ENCODE data around the gene EXOSC2. TPM values are rescaled to one million over a fixed set of nuclear protein-coding genes. Genes with fewer than 3 reads are reported as not detected.

EXOSC2 gene
- total and polyA plus RNA-seq, 2 of the 8 experiments (the other 6 are each of a cell fraction or from before 2014, with no cell fraction given), result 47.8 to 93.6 TPM

- no peak overlapping the region for H3K4me3 ChIP-seq (ENCODE audit: extremely low read depth in 1 of 4, insufficient read depth in 2 of 4, low read depth in 3 of 4, low read length in 4 of 4)
- no peak overlapping the region for H4K5ac ChIP-seq (ENCODE audit: insufficient read length, low read depth, low read length)
- ChIA-PET CTCF (ENCODE audit: partially characterized antibody) (no interaction called here), POLR2A (ENCODE audit: partially characterized antibody) (interaction anchor here (0.7 kb wide), 1 partner anchor 68 kb away, joined by 3 read pairs; no protein-coding TSS in a partner anchor)
- no peak overlapping the region for H4K91ac ChIP-seq (replicated peaks; ENCODE audit: insufficient read length, low read length)
- H3K14ac ChIP-seq (ENCODE audit: insufficient read length), result no peak overlapping the region
- no peak overlapping the region for H2AK5ac ChIP-seq (ENCODE audit: low read depth, low read length)
- H3K79me2 ChIP-seq (ENCODE audit: control insufficient read depth in 1 of 2, insufficient read depth in 2 of 2, low read length in 2 of 2), result peaks cover 0 to 49% of the 10 kb centered on the region in 2 experiments; a peak in 2 of 4 replicates
- TF ChIP-seq CHD1 (IDR thresholded peaks at IDR 0.05; ENCODE audit: low read depth, low read length) (no peak), POU5F1 (IDR thresholded peaks at IDR 0.05; ENCODE audit: low read depth, low read length) (no peak), EGR1 (IDR thresholded peaks at IDR 0.05; ENCODE audit: borderline replicate concordance, low read depth, low read length) (no peak), POLR2AphosphoS5 (IDR thresholded peaks at IDR 0.05; ENCODE audit: low read depth, low read length) (no peak), KDM4A (IDR thresholded peaks at IDR 0.05; ENCODE audit: low read depth, low read length, severe bottlenecking) (no peak), SAP30 (IDR thresholded peaks at IDR 0.05; ENCODE audit: insufficient read depth, insufficient replicate concordance, low read length) (no peak), CBX5 (IDR thresholded peaks at IDR 0.05; ENCODE audit: low read depth, low read length) (no peak)
- 94% methylated on average over 2 of the region's 2 CpGs; no CpG with 5 or more reads in 1 of the 2 experiments for WGBS, 2 experiments (ENCODE audit: extremely low coverage in 1 of 2, insufficient coverage in 1 of 2, insufficient read length in 1 of 2, insufficient replicate concordance in 2 of 2, low coverage in 1 of 2, low lambda C conversion rate in 2 of 2, missing lambda C conversion rate in 1 of 2)
- H3K4ac ChIP-seq (replicated peaks; ENCODE audit: insufficient read length, low read depth, low read length), result no peak overlapping the region
- no peak overlapping the region for H3K27ac ChIP-seq (ENCODE audit: low read depth, low read length)
- peaks cover 0 to 3% of the 10 kb centered on the region in 2 experiments for H4K20me1 ChIP-seq (replicated peaks in 1 of 2; ENCODE audit: control insufficient read depth in 1 of 2, insufficient read depth in 2 of 2, low read length in 2 of 2)
- no peak overlapping the region for H3K4me2 ChIP-seq (ENCODE audit: insufficient read depth in 1 of 2, low read depth in 2 of 2, low read length in 2 of 2)
- H3K36me3 ChIP-seq (ENCODE audit: control insufficient read depth in 2 of 4, insufficient read depth in 4 of 4, low read length in 3 of 4), result no peaks in the 10 kb centered on the region
- no peak overlapping the region for H2AFZ ChIP-seq (ENCODE audit: low read length)
- FAIRE-seq (no peak), DNase-seq (ENCODE audit: low read depth in 1 of 2, low spot score in 2 of 2) (no peak)
- H2BK15ac ChIP-seq (ENCODE audit: low read length), result no peak overlapping the region
- H3K56ac ChIP-seq (replicated peaks; ENCODE audit: insufficient read length, low read depth, low read length), result no peak overlapping the region
- H4K8ac ChIP-seq (ENCODE audit: extremely low read depth, insufficient read depth, low read length), result no peak overlapping the region
- no peaks in the 10 kb centered on the region; a peak in 1 of 7 replicates for H3K4me1 ChIP-seq (replicated peaks in 1 of 4; ENCODE audit: control insufficient read depth in 3 of 4, insufficient read depth in 4 of 4, low read length in 3 of 4)
- H2BK120ac ChIP-seq (replicated peaks; ENCODE audit: low read depth, low read length), result no peak overlapping the region
- peaks cover 0 to 1% (median 0%) of the 10 kb centered on the region in 4 experiments; a peak in 1 of 7 replicates for H3K27me3 ChIP-seq (replicated peaks in 1 of 4; ENCODE audit: control insufficient read depth in 3 of 4, extremely low read depth in 1 of 4, insufficient read depth in 3 of 4, low read length in 3 of 4)
- no peak overlapping the region for H3K9ac ChIP-seq (replicated peaks in 1 of 4; ENCODE audit: extremely low read depth in 1 of 4, low read depth in 3 of 4, low read length in 3 of 4)
- no peaks in the 10 kb centered on the region for H3K9me3 ChIP-seq (ENCODE audit: insufficient read depth in 2 of 2, low read depth in 1 of 2, low read length in 1 of 2)
- no peak overlapping the region for H2BK5ac ChIP-seq (ENCODE audit: low read depth, low read length)
- H2BK20ac ChIP-seq (ENCODE audit: low read length), result 0 out of 2 replicates have a peak overlapping the region, but pooled peaks have one; percentile 21
- no peak overlapping the region for H2BK12ac ChIP-seq (ENCODE audit: low read depth, low read length)
- H3K79me1 ChIP-seq (ENCODE audit: low read depth, low read length), result 0 out of 2 replicates have a peak, but pooled peaks cover 2% of the 10 kb centered on the region
- H3K23me2 ChIP-seq (ENCODE audit: low read depth, low read length), result no peaks in the 10 kb centered on the region
- H3K18ac ChIP-seq (ENCODE audit: extremely low read depth, low read length), result no peak overlapping the region
- no peak overlapping the region for H3K23ac ChIP-seq (ENCODE audit: insufficient read length)
Measured at GRCh38 chr9:130729145-130729544, 35.6 kb downstream of the EXOSC2 start.

All from H1 (cell line).